ENCODE data around the gene CRYBG1.
"Not testable (repeated sequence)": the region's sequence is repeated elsewhere in the genome, so short reads cannot be mapped to it uniquely, and the experiment has no call there.

CRYBG1 gene

GRCh38 chr6:106372838-106373501 lies 12.5 kb downstream of the CRYBG1 start:
- no peak for DNase-seq (ENCODE audit: low spot score)

- DNase-seq (ENCODE audit: low spot score), result no peak
Measured at GRCh38 chr6:106373502-106374239, 13.2 kb downstream of the CRYBG1 start.

GRCh38 chr6:106377061-106377540 lies 16.6 kb downstream of the CRYBG1 start:
- no peak for DNase-seq (ENCODE audit: low spot score)

GRCh38 chr6:106379951-106380350 lies 19.4 kb downstream of the CRYBG1 start:
- no peak for DNase-seq (ENCODE audit: low spot score)

GRCh38 chr6:106380407-106380806 lies 19.9 kb downstream of the CRYBG1 start:
- DNase-seq (ENCODE audit: low spot score), result no peak

GRCh38 chr6:106381223-106381622 lies 20.7 kb downstream of the CRYBG1 start:
- DNase-seq (ENCODE audit: low spot score), result no peak

GRCh38 chr6:106381881-106382280 lies 21.4 kb downstream of the CRYBG1 start:
- no peak for DNase-seq (ENCODE audit: low spot score)

- no peak for DNase-seq (ENCODE audit: low spot score)
Measured at GRCh38 chr6:106383573-106383972, 23.1 kb downstream of the CRYBG1 start.

- no peak for DNase-seq (ENCODE audit: low spot score)
Measured at GRCh38 chr6:106385530-106385929, 25.0 kb downstream of the CRYBG1 start.

GRCh38 chr6:106387875-106388274 lies 27.4 kb downstream of the CRYBG1 start:
- no peak for DNase-seq (ENCODE audit: low spot score)

GRCh38 chr6:106390088-106390487 lies 29.6 kb downstream of the CRYBG1 start:
- no peak for DNase-seq (ENCODE audit: low spot score)

- DNase-seq (ENCODE audit: low spot score), result no peak
Measured at GRCh38 chr6:106396426-106397220, 36.1 kb downstream of the CRYBG1 start.

- no peak for DNase-seq (ENCODE audit: low spot score)
Measured at GRCh38 chr6:106397431-106397830, 36.9 kb downstream of the CRYBG1 start.

GRCh38 chr6:106398621-106399020 lies 38.1 kb downstream of the CRYBG1 start:
- no peak for DNase-seq (ENCODE audit: low spot score)

- not testable (repeated sequence) for DNase-seq (ENCODE audit: low spot score)
Measured at GRCh38 chr6:106405044-106405443, 44.5 kb downstream of the CRYBG1 start.

- no peak for DNase-seq (ENCODE audit: low spot score)
Measured at GRCh38 chr6:106411056-106411455, 50.5 kb downstream of the CRYBG1 start.

- DNase-seq (ENCODE audit: low spot score), result no peak
Measured at GRCh38 chr6:106411643-106412200, 51.2 kb downstream of the CRYBG1 start.

- no peak for DNase-seq (ENCODE audit: low spot score)
Measured at GRCh38 chr6:106413016-106413415, 52.5 kb downstream of the CRYBG1 start.

GRCh38 chr6:106413722-106414121 lies 53.2 kb downstream of the CRYBG1 start:
- no peak for DNase-seq (ENCODE audit: low spot score)

- DNase-seq (ENCODE audit: low spot score), result no peak
Measured at GRCh38 chr6:106415921-106416320, 55.4 kb downstream of the CRYBG1 start.

- DNase-seq (ENCODE audit: low spot score), result no peak
Measured at GRCh38 chr6:106417572-106418147, 57.1 kb downstream of the CRYBG1 start.
